ENCODE data around the gene CYB561.

The CYB561 gene

DNA sequence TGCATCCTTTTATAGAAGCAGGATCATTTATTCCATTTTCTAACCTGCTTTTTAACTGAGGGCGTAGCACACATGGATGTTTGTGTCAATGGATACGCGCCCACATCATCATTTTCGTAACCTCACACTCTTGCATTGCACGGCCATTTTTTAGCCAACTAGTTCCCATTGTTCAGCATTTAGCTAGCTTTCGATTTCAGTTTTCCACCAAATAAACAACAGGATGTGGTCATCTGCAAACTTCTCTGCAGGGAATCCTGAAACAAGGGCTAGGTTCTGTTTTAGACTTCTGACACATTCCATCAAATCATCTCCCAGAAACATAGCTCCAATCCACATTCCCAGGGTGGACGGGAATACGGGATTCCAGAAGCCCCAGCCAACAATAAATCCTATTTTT is 6.4 kb downstream of the CYB561 start:
- H3K4me3 ChIP-seq (ENCODE audit: low read depth, low read length), result no peak overlapping the region
- H3K9ac ChIP-seq (ENCODE audit: low read length), result no peak overlapping the region
- H3K27ac ChIP-seq (ENCODE audit: low read depth, low read length), result no peak overlapping the region
- H3K36me3 ChIP-seq (ENCODE audit: control insufficient read depth, insufficient read depth, low read length), result peaks cover 5% of the 10 kb centered on the region; the same call in 1 of the 2 replicates
- no peaks in the 10 kb centered on the region for H3K27me3 ChIP-seq (ENCODE audit: control insufficient read depth, insufficient read depth, low read length)
- H3K9me3 ChIP-seq (ENCODE audit: control insufficient read depth, insufficient read depth, low read depth, low read length), result no peaks in the 10 kb centered on the region
- H3K4me1 ChIP-seq (ENCODE audit: control insufficient read depth, insufficient read depth, low read length), result peaks cover 33% of the 10 kb centered on the region; the same call in 1 of the 2 replicates

DNA sequence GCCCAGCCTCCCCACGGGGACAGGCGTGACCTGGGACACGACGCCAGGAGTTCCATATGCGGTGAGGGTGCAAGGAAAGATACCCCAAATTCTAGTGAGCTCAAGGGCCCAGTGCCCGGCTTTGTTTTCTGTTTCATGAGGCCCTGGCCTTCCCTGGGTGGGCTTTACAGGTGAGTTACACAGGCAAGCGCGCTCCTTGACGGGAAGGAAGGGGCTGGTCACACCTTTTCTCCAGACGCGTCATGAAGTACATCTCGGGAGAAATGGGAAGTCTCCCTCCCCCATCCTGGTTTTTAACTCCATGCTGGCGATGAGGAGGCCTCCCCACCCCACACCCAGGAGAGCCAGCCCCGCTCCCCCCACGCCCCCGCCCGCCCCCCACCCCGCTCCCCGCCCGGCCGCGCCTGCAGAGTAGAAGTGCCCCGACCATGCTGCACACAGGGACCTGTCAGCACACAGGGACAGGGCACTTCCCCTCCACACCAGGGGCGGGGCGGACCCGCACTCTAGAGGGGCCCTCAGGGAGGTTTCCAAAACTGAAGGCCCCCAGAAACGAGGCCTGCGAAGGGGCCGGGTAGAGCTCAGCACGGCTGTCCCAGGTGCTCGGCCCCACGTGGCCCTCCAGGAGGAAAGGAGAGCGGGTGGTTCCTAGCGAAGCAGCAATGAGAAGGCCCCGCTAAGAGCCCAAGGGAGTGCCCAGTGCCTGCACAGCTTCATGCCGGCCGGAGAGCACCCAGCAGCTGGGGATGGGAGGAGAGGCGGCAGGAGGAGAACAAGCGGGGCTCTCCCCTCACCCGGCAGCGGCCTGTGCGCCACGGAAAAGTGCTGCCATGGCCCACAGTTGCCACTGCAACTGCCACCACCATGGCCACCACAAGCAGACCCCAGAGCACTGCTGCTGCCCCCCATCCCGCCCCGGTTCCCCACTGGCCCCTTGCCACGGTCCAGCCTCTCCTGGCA is 7.7 kb downstream of the CYB561 start:
- H3K9me3 ChIP-seq (ENCODE audit: control insufficient read depth, insufficient read depth, low read depth, low read length), result no peaks in the 10 kb centered on the region
- H3K36me3 ChIP-seq (ENCODE audit: control insufficient read depth, insufficient read depth, low read length), result peaks cover 5% of the 10 kb centered on the region; the same call in 1 of the 2 replicates
- H3K4me3 ChIP-seq (ENCODE audit: low read depth, low read length), result no peak overlapping the region
- H3K4me1 ChIP-seq (ENCODE audit: control insufficient read depth, insufficient read depth, low read length), result peaks cover 38% of the 10 kb centered on the region; the same call in 1 of the 2 replicates
- no peak overlapping the region for H3K27ac ChIP-seq (ENCODE audit: low read depth, low read length)
- H3K9ac ChIP-seq (ENCODE audit: low read length), result no peak overlapping the region
- no peaks in the 10 kb centered on the region for H3K27me3 ChIP-seq (ENCODE audit: control insufficient read depth, insufficient read depth, low read length)

DNA sequence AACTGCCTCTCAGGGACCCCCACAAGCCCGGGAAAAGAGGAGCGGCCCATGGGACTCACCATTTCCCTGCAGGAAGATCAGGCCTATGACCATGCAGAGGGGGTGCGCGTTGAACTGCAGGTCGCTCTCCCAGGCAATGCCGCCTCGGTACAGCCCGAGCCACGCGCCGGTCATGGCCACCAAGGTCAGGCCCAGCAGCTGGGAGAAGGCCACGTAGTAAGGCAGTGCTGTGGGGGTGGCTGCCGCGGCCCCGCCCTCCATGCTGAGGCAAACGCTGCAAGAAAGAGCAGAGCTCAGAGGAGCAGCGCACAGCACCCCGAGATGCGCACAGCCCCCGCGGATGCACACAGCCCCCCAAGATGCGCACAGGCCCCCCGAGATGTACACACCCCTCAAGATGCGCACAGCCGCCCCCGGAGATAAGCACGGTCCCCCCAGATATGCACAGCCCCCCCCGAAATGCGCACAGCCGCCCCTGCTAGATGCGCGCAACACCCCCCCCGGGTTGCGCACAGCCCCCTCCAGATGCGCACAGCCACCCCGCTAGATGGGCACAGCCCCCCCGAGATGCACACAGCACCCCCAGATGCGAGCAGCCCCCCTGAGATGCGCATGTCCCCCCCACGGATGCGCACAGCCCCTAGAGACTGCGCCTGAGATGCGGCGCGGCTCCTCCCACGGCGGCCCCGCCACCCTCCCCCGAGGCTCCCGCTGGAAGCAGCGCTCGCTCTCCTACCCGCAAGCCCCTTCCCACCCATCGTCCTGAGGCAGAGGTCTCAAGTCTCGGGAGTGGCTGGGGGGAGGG is 8.6 kb downstream of the CYB561 start:
- Histone ChIP-seq H3K4me3 (ENCODE audit: low read depth, low read length) (no peak overlapping the region), H3K9ac (ENCODE audit: low read length) (no peak overlapping the region), H3K36me3 (ENCODE audit: control insufficient read depth, insufficient read depth, low read length) (peaks cover 5% of the 10 kb centered on the region; the same call in 1 of the 2 replicates), H3K4me1 (ENCODE audit: control insufficient read depth, insufficient read depth, low read length) (peaks cover 33% of the 10 kb centered on the region; the same call in 1 of the 2 replicates), H3K9me3 (ENCODE audit: control insufficient read depth, insufficient read depth, low read depth, low read length) (no peaks in the 10 kb centered on the region), H3K27me3 (ENCODE audit: control insufficient read depth, insufficient read depth, low read length) (no peaks in the 10 kb centered on the region), H3K27ac (ENCODE audit: low read depth, low read length) (no peak overlapping the region)

DNA sequence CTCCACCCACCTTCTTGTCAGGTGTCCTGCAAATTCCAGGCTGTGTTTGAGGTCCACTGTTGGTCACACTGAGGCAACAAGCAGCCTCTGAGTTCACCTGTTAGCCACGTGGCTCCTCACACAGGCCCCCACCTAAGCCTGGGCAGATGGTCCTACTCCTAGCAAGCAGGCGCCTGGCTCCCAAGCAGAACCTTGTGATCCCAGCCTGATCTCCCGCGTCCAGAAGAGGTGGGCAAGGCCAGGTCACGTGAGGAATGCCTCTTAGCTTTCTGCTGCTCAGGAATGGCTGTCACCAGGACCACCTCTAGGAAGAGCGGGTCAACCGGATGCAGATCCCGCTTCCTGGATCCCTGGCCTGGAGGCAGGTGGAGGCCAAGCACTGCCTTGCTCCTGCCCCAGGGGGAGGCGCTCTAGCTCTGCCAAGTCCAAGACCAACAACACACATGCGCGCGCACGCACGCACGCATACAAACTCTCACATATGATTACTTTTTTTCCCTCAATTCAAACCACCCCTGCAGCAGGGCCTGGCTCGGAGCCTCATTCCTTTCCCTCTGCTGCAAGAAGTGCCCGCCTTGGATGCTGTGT is 9.5 kb downstream of the CYB561 start:
- Histone ChIP-seq H3K27ac (ENCODE audit: low read depth, low read length) (no peak overlapping the region), H3K4me3 (ENCODE audit: low read depth, low read length) (no peak overlapping the region), H3K9ac (ENCODE audit: low read length) (no peak overlapping the region), H3K4me1 (ENCODE audit: control insufficient read depth, insufficient read depth, low read length) (peaks cover 36% of the 10 kb centered on the region; the same call in 1 of the 2 replicates), H3K27me3 (ENCODE audit: control insufficient read depth, insufficient read depth, low read length) (no peaks in the 10 kb centered on the region), H3K36me3 (ENCODE audit: control insufficient read depth, insufficient read depth, low read length) (peaks cover 5% of the 10 kb centered on the region; the same call in 1 of the 2 replicates), H3K9me3 (ENCODE audit: control insufficient read depth, insufficient read depth, low read depth, low read length) (no peaks in the 10 kb centered on the region)

DNA sequence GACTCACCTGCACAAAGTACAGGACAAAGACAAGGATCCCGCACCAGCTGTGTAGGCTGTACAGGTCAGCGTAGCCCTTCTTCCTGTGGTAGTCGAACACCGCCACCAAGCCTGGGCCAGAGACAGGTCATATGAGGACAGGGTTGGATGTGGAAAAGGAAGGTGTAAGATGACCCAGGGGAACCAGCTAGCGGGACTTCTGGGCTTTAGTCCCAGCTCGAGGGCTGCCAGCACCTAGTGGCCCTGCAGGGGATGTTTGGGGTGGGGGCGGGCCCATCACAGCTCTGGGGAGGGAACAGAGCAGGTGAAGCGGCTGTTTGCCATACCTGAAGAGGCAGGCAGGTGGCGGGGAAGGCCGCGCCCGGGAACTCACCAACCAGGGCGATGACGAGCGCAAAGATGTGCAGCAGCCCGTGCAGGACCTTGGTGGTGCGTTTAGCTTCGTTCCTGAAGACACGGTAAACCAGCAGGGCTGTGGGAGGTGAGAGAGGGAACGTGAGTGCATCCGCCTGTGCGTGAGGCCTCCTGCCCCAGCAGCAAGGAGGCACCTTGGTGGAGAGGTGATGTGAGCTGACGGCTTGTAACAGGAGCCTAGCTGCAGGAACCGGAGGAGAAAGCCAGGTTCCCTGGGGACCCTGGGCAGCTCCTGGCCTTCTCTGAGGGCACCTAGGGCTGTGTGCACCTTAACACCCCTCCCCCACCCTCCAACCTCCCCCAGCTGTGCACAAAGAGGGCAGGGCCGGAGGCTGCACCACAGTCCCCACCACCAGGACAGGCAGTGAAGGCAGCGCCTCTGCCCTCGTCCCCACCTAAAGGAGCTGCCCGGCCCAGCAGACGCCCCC is 10.2 kb downstream of the CYB561 start:
- Histone ChIP-seq H3K36me3 (ENCODE audit: control insufficient read depth, insufficient read depth, low read length) (peaks cover 5% of the 10 kb centered on the region; the same call in 1 of the 2 replicates), H3K27me3 (ENCODE audit: control insufficient read depth, insufficient read depth, low read length) (no peaks in the 10 kb centered on the region), H3K9ac (ENCODE audit: low read length) (no peak overlapping the region), H3K4me3 (ENCODE audit: low read depth, low read length) (no peak overlapping the region), H3K9me3 (ENCODE audit: control insufficient read depth, insufficient read depth, low read depth, low read length) (no peaks in the 10 kb centered on the region), H3K4me1 (ENCODE audit: control insufficient read depth, insufficient read depth, low read length) (peaks cover 33% of the 10 kb centered on the region; the same call in 1 of the 2 replicates), H3K27ac (ENCODE audit: low read depth, low read length) (no peak overlapping the region)

DNA sequence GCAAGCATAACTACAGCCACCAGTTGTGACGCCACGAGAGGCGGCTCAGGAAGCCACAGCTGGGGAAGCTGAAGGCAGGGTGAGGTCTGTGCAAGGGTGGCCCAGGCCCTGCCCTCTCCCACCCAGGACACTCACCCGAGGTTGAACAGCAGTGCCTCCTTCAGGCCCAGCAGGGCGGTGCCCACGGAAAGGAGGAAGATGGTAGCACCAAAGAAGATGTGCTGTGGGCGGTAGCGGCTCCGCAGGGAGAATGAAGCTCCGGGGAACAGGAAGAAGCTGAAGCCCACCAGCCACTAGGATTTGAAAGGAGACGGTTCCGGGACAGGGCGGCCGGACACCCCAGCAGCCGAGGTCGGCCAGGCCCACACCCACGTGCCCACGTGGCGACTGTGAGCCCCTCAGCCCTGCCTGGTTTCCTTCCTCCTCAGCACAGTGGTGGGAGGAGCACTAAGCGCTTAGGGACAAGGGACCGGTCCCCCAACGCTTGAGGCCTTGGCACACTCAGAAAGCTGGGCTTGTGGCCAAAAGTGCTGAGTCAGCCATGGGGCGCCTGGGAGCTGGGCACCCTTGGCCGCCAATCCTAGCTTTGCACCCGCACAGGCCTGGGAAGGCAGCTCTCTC is 11.0 kb downstream of the CYB561 start:
- Histone ChIP-seq H3K36me3 (ENCODE audit: control insufficient read depth, insufficient read depth, low read length) (peaks cover 5% of the 10 kb centered on the region; the same call in 1 of the 2 replicates), H3K27ac (ENCODE audit: low read depth, low read length) (no peak overlapping the region), H3K9ac (ENCODE audit: low read length) (no peak overlapping the region), H3K4me3 (ENCODE audit: low read depth, low read length) (no peak overlapping the region), H3K27me3 (ENCODE audit: control insufficient read depth, insufficient read depth, low read length) (no peaks in the 10 kb centered on the region), H3K4me1 (ENCODE audit: control insufficient read depth, insufficient read depth, low read length) (peaks cover 28% of the 10 kb centered on the region; the same call in 1 of the 2 replicates), H3K9me3 (ENCODE audit: control insufficient read depth, insufficient read depth, low read depth, low read length) (no peaks in the 10 kb centered on the region)

DNA sequence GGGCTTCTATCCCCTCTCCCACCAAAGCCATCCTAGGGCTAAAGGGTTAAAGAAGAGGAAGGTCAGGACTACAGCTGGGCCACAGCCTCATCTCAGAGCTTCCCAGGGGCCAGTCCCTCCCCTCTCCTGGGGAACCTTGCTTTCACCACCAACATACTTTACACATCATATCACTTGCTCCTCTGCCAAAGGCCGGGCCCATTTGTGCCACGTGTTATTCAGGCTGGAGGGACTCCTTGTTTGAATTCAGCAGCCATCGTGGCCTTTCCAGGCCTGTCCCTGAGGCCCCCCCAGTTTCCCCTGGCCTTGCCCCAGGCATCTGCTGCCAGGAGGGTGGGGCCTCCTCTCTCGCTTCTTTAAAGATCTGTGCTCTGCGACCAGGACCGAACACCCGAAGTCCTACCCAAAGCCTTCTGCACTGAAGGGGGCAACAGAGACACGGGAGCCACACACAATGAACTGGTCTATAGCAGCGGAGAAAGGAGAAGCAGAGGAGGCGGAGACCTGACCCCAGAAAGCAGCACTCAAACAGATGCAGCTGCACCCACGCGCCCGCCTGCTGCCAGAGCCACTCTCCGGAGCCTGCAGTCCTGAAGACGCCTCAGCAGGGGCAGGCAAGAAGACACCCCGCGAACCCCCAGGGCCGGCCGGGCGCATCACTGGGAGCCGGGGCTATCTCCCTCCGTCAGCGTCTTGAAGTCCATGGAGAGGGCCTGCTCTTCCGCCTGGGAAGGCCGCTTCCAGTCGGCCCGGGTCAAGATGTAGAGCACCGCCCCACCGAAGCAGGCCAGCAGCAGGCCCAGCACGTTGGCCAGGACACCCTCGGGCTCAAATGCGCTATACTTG is 12.1 kb downstream of the CYB561 start:
- H3K9ac ChIP-seq (ENCODE audit: low read length), result peak overlapping the region; percentile 7
- H3K4me1 ChIP-seq (ENCODE audit: control insufficient read depth, insufficient read depth, low read length), result peaks cover 29% of the 10 kb centered on the region; the same call in 1 of the 2 replicates
- H3K4me3 ChIP-seq (ENCODE audit: low read depth, low read length), result no peak overlapping the region
- no peaks in the 10 kb centered on the region for H3K9me3 ChIP-seq (ENCODE audit: control insufficient read depth, insufficient read depth, low read depth, low read length)
- peaks cover 5% of the 10 kb centered on the region; the same call in 1 of the 2 replicates for H3K36me3 ChIP-seq (ENCODE audit: control insufficient read depth, insufficient read depth, low read length)
- no peaks in the 10 kb centered on the region for H3K27me3 ChIP-seq (ENCODE audit: control insufficient read depth, insufficient read depth, low read length)
- H3K27ac ChIP-seq (ENCODE audit: low read depth, low read length), result no peak overlapping the region

DNA sequence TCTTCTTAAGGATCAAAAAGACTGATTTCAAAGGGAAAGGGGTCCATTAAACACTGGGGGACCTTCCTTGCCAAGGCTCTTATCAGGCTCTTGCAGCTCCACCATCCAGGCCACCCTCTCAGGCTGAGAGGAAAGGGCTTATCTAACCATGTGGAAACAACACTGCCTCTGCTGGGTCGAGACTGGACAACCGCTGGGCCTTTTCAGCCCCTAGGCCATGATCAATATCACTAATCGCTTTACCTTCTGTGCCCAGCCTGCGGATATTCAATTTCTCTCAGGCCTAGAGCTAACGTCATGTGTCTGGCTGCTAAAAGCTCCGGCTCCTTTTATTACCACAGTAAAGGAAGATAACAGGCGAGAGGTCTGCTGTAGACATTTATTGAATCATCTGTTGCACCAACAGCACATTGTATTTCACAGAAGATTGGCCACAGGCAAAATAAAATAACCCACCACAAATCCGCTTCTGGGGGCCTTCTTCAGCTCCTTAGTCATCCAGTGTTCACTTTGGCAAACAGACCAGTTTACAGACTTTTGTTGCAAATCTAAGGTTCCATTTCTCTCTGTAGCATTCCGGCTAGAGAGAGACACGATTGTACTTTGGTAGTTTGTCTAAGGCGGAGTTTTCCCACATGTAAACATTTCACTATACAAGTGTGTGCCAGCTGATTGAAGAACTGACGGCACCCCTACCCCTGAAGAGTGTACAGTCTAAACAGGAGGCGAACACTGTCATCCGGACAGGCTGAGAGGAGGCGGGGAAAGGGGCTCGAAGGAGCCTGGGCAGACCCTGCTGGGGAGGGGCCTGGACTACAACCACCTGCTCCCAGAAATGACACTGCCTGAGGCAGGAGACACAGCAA is 13.9 kb downstream of the CYB561 start:
- Histone ChIP-seq H3K9ac (ENCODE audit: low read length) (no peak overlapping the region), H3K27me3 (ENCODE audit: control insufficient read depth, insufficient read depth, low read length) (no peaks in the 10 kb centered on the region), H3K4me1 (ENCODE audit: control insufficient read depth, insufficient read depth, low read length) (peaks cover 44% of the 10 kb centered on the region), H3K9me3 (ENCODE audit: control insufficient read depth, insufficient read depth, low read depth, low read length) (no peaks in the 10 kb centered on the region), H3K27ac (ENCODE audit: low read depth, low read length) (no peak overlapping the region), H3K36me3 (ENCODE audit: control insufficient read depth, insufficient read depth, low read length) (peaks cover 5% of the 10 kb centered on the region; the same call in 1 of the 2 replicates), H3K4me3 (ENCODE audit: low read depth, low read length) (no peak overlapping the region)

DNA sequence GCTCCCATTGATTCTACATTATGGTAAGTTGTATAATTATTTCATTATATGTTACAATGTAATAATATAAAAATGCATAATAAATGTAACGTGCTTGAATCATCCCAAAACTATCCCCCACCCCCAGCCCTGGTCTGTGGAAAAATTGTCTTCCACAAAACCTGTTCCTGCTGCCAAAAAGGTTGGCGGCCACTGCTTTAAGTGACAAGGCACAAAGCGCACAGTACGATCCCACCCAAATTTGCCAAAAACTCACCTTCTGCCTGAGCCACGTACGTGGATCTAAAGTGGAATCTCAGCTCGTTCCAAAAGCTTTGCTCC is 14.5 kb downstream of the CYB561 start:
- Histone ChIP-seq H3K36me3 (ENCODE audit: control insufficient read depth, insufficient read depth, low read length) (peaks cover 5% of the 10 kb centered on the region; the same call in 1 of the 2 replicates), H3K27me3 (ENCODE audit: control insufficient read depth, insufficient read depth, low read length) (no peaks in the 10 kb centered on the region), H3K9me3 (ENCODE audit: control insufficient read depth, insufficient read depth, low read depth, low read length) (no peaks in the 10 kb centered on the region), H3K9ac (ENCODE audit: low read length) (no peak overlapping the region), H3K27ac (ENCODE audit: low read depth, low read length) (no peak overlapping the region), H3K4me1 (ENCODE audit: control insufficient read depth, insufficient read depth, low read length) (peaks cover 43% of the 10 kb centered on the region), H3K4me3 (ENCODE audit: low read depth, low read length) (no peak overlapping the region)

All from HUES6 (cell line).